Brain pericyte (primary cell): Measurements from ENCODE around the gene GPLD1.

Source experiments
- DNase-seq: peaks from one replicate; pipeline ENCODE4 v3.0.0-alpha.2; 2012; ENCODE audit warnings: low read depth, low spot score

GPLD1 gene

DNA sequence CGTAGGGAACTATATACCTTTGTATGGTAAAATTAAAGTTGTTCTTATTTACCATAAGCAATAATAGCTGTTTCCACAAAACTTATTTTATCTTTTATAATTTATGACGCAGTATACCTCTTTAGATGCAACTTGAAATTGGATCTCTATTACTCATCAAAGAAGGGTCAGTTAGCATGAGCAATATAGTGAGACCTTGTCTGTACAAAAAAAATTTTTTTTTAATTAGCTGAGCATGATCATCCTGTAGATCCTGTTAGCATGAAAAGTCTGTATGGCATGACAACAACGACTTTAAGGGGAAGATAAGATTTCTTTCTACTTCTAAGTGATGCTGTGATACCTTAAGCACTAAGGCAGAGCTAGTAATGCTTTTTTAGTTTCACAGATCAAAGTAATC is 11.3 kb upstream of the GPLD1 start:
- DNase-seq: no peak

DNA sequence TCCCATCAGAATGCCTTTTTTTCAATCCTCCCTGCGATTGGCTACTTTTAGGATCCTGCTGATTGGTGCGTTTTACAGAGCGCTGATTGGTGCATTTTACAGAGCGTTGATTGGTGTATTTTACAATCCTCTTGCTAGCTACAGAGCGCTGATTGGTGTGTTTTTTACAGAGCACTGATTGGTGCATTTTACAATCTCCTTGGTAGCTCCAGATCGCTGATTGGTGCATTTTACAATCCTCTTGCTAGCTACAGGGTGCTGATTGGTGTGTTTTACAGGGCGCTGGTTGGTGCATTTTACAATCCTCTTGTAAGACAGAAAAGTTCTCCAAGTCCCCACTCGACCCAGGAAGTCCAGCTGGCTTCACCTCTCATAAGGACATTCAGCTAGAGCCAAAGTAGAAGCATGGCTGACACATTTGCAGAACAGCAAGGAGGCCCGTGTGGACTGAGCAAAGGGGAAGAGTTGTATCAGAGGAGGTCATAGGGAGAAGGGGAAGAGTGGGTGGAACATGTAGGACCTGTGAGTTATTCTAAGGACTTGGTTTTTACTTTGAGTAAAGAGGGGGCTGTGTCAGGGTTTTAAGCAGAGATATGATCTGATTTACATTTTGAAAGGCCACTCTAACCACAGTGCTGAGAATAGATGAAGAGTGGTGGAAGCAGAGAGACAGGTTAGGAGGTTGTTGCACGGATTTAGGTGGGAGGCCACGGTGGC is 8.0 kb upstream of the GPLD1 start:
- no peak for DNase-seq

DNA sequence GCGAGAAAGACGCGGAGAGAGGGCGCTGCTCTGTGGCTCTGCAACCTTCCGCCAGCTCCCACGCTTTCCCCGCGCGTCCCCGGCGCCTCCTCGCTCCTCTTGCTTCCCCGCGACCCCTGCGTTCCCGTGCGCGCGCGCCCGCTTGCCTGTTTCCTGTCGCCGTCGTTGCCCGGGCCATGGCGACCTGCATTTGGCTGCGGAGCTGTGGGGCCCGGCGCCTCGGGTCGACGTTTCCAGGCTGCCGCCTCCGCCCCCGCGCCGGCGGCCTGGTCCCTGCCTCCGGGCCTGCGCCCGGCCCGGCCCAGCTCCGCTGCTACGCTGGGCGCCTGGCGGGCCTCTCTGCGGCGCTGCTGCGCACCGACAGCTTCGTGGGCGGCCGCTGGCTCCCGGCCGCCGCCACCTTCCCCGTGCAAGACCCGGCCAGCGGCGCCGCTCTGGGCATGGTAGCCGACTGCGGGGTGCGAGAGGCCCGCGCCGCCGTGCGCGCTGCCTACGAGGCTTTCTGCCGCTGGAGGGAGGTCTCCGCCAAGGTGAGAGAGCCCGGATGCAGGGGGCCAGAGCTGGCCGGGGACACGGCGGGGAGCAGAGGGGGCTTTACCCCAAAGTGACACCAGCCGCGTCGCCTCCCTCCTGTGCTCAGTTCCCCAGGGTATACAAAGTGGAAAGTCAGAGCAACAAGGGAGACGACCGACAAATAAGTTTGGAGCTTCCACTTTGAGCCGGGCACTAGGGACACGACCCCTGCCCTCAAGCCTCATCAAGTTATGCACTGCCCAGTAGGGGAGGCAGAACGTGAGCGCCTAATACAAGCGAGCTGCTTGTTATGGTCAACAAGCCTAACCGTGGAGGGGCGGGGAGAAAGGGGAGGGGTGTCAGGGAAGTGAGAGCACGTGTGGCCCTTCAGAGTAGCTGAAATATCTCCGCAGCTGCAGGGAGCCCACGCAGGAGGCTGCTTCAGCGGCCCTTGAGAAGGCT is 5.7 kb upstream of the GPLD1 start, which contains the start of gene ALDH5A1:
TSS of gene ALDH5A1 (plus strand) at position 149 of the 975 bp plus-strand sequence. CDS start at position 177, 28 bp downstream.
- no peak for DNase-seq

- no peak for DNase-seq
Observed at GRCh38 chr6:24493945-24494820, 4.8 kb upstream of the GPLD1 start.

DNA sequence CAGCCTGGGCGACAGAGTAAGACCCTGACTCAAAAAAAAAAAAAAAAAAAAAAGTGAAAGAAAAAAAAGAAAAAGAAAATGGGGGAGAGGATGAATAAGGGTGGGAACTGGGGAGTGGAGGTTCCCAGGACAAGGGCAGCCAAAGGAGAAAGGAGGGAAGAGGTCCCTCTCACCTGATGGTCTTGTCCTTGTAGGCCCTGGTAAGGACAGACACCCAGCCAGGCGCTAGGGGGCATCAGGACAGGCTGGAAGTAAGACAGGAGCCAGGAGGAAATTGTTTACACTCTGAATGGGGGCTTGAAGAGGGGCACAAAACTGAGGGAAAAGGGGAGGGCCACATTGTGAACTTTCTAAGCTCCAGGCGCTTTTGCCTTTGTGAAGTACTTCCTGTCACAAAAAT is 3.1 kb upstream of the GPLD1 start:
- DNase-seq: no peak

GRCh38 chr6:24490948-24491347 is 1.6 kb upstream of the GPLD1 start:
- no peak for DNase-seq

- no peak for DNase-seq
Observed at GRCh38 chr6:24489881-24490280, 503 bp upstream of the GPLD1 start.

DNA sequence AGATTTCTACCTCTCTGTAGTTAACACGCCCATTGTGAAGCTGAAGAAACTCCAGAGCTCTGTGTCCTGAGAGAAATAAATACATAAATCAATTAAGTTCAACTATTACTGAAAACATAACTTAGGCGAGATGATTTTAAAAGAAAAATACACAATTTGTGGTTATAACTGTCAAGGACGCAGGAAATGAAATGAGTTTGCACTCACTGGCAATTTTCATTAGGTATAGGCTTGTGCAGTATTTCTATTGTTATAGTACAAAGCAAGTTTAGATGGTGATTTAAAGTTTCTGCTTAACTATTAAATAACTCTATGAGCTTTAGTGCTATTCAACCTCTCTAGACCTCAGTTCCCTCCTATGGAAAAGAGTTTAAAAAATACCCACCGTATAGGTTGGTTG is 3.3 kb downstream of the GPLD1 start:
- DNase-seq: no peak

DNA sequence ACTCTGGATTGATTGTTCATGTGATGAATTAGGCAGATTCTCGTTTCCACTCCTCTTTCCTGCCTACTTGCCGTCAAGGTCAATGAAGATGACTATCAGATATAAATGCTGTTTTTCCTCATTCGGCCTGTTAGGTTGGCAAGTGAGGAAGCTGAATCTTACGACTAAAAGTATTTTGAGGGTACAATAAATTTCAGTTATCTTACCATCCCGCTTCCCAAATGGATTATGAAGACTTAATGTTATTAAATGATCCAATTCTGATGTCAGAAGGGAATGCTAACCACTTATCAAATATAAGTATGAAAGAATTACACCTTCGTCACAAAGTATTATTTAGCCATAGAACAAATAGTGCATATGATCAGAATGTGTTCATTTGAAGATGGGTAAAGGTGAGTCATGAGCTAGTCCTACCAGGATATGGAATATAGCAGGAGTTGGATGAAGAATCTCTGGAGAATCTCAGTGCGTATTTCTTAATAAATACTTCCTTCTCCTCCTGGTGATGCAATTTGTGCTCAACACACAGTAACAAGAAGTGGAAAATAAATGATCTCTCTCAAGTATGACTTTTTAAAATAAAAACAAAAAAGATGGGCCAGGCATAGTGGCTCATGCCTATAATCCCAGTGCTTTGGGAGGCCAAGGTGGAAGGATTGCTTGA is 4.6 kb downstream of the GPLD1 start:
- no peak for DNase-seq

GRCh38 chr6:24481449-24481848 is 7.9 kb downstream of the GPLD1 start:
- no peak for DNase-seq

DNA sequence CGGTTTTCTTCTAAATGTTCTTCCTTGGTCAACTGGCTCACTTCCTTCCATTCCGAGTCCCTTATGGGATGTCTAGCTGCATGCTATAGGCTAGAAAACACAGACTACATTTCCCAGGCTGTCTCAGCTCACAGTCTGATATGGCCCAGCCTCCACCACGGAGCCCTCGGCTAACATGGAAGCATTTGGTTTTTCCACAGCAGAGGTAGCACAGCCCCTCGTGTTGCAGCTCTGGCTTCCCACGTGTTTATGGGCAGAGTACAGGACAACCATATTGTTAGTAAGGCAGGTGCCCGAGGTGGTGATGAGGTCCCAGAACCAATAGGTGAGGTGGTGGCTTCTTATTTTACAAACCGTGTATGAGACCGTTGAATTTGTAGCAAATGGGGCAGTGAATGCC is 8.7 kb downstream of the GPLD1 start:
- no peak for DNase-seq

GRCh38 chr6:24478903-24479302 is 10.5 kb downstream of the GPLD1 start:
- DNase-seq: no peak

DNA sequence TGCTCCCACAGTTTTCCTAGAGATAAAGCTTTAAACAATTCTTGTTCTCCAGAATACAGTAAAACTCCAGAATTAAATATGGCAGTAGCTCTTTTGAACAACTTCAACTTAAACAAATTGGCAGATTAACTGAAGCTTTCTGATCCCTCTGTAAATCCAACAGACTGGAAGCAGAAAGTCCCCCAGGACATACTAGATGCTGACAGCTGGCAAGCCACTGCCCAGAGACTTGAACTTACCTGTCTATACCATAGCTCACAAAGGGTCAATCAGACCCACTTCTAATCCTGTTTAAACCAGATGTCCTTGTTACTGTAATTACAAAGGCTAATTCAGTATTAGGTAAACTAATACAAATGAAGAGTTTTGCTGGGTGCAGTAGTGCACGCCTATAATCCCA is 12.3 kb downstream of the GPLD1 start:
- no peak for DNase-seq

- no peak for DNase-seq
Observed at GRCh38 chr6:24476631-24477030, 12.7 kb downstream of the GPLD1 start.

GRCh38 chr6:24472181-24472580 is 17.2 kb downstream of the GPLD1 start:
- no peak for DNase-seq

DNA sequence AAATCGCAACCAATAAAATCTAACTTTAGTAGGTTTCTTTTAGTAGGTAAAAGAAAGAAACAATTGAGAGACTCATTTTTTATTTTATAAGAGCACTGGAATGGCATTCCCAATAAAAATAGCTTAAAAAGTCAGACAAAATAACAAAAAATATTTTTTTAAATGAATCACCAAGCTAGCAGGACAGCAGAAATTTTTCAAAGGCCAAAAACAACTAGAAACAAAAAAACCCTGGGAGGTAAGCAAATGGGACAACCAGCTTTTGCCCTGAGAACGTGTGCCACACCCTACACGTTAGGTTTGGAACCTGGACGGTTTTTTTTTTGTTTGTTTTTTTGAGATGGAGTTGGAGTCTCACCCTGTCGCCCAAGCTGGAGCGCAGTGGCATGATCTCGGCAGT is 19.6 kb downstream of the GPLD1 start:
- no peak for DNase-seq

- DNase-seq: no peak
Observed at GRCh38 chr6:24464253-24465038, 24.9 kb downstream of the GPLD1 start.

DNA sequence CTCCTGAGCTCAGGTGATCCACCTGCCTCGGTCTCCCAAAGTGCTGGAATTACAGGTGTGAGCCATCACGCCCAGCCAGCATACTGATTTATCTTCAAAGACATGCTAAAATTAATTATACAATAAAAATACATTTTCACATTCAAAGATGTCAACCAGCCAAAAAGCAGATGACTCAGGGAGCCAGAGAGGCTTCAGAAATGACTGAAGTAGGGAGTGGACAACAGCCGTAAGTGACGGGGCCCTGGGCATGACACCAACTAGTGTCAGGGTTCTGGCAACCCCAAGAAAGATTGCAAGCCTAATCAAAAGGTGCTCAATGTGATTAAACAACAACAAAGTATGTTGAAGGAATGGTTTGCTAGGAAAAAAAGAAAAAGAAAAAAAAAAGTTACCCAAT is 28.4 kb downstream of the GPLD1 start:
- no peak for DNase-seq

- DNase-seq: no peak
Observed at GRCh38 chr6:24458941-24459340, 30.4 kb downstream of the GPLD1 start.

- DNase-seq: no peak
Observed at GRCh38 chr6:24458134-24458533, 31.2 kb downstream of the GPLD1 start.
